ENCODE results near the gene PDZRN3. TPM values are rescaled to one million over a fixed set of nuclear protein-coding genes. Genes with fewer than 3 reads are reported as not detected.

The PDZRN3 gene
- total and polyA plus RNA-seq, 2 of the 13 experiments (the other 11 are each of a cell fraction or from before 2014, with no cell fraction given), result not detected

DNA sequence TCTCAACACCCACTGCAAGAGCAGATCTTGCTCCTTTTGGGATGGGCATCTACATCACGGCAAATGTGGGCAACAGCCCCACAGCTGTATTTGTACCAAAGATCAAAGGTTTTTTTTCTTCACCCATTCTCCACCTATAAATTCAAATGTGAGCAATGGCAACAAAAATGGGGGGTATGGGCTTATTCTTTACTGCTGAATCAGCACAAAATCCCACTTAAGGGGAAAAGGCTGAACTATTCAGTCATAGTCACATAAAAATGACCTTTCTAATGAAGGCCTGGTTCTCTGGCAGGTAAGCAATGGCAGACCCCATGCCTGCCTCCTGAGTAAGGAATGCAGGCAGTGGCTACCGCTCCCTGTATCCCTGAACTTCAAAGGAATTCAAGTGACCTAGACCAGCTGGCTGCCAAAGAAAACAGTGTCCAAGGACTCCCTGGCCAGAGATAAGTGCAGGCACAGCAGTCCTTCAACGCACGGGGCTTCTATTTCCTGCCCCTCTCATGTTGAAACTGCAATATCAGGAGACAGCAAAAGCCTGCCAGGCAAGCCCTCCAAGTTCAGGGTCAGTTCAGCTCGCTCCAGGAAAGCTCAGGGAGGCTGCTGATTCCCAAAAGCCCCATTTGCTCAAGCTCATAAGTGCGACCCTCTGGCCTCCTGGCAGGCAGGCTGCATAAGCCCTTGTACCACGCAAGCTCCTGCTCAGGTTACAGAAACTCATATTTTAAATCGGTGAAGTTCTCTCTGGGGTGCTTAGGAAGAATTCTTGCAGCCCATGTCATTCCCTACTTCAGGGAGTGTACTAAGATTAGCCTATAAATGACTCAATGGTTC lies 134.1 kb downstream of the PDZRN3 start (continued):
- TF ChIP-seq, protein P1, sequence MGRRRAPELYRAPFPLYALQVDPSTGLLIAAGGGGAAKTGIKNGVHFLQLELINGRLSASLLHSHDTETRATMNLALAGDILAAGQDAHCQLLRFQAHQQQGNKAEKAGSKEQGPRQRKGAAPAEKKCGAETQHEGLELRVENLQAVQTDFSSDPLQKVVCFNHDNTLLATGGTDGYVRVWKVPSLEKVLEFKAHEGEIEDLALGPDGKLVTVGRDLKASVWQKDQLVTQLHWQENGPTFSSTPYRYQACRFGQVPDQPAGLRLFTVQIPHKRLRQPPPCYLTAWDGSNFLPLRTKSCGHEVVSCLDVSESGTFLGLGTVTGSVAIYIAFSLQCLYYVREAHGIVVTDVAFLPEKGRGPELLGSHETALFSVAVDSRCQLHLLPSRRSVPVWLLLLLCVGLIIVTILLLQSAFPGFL (CRISPR knock-in tag; IDR thresholded peaks at IDR 0.05), result no peak
- no peak for TF ChIP-seq ZNF549 (CRISPR knock-in tag; IDR thresholded peaks at IDR 0.05)
- TF ChIP-seq NR2F6 (IDR thresholded peaks at IDR 0.05), result 0 out of 2 replicates have a peak, but pooled peaks have one; percentile 15
- TF ChIP-seq NR2F6 (CRISPR knock-in tag; IDR thresholded peaks at IDR 0.05), result no peak
- TF ChIP-seq MIER3 (CRISPR knock-in tag; IDR thresholded peaks at IDR 0.05; ENCODE audit: borderline replicate concordance), result no peak
- no peak for TF ChIP-seq SP2 (CRISPR knock-in tag; IDR thresholded peaks at IDR 0.05)
- no peak for TF ChIP-seq ZNF326 (CRISPR knock-in tag; IDR thresholded peaks at IDR 0.05; ENCODE audit: borderline replicate concordance)
- TF ChIP-seq REL (CRISPR knock-in tag; conservative IDR thresholded peaks at IDR 0.05), result no peak
- no peak for TF ChIP-seq RBM22 (optimal IDR thresholded peaks at IDR 0.05; ENCODE audit: low read length)
- no peak for TF ChIP-seq ZBTB21 (CRISPR knock-in tag; IDR thresholded peaks at IDR 0.05)
- TF ChIP-seq RARG (CRISPR knock-in tag; IDR thresholded peaks at IDR 0.05; ENCODE audit: low read depth), result no peak
- no peak for TF ChIP-seq ZNF737 (CRISPR knock-in tag; IDR thresholded peaks at IDR 0.05; ENCODE audit: borderline replicate concordance)
- TF ChIP-seq, protein P2, sequence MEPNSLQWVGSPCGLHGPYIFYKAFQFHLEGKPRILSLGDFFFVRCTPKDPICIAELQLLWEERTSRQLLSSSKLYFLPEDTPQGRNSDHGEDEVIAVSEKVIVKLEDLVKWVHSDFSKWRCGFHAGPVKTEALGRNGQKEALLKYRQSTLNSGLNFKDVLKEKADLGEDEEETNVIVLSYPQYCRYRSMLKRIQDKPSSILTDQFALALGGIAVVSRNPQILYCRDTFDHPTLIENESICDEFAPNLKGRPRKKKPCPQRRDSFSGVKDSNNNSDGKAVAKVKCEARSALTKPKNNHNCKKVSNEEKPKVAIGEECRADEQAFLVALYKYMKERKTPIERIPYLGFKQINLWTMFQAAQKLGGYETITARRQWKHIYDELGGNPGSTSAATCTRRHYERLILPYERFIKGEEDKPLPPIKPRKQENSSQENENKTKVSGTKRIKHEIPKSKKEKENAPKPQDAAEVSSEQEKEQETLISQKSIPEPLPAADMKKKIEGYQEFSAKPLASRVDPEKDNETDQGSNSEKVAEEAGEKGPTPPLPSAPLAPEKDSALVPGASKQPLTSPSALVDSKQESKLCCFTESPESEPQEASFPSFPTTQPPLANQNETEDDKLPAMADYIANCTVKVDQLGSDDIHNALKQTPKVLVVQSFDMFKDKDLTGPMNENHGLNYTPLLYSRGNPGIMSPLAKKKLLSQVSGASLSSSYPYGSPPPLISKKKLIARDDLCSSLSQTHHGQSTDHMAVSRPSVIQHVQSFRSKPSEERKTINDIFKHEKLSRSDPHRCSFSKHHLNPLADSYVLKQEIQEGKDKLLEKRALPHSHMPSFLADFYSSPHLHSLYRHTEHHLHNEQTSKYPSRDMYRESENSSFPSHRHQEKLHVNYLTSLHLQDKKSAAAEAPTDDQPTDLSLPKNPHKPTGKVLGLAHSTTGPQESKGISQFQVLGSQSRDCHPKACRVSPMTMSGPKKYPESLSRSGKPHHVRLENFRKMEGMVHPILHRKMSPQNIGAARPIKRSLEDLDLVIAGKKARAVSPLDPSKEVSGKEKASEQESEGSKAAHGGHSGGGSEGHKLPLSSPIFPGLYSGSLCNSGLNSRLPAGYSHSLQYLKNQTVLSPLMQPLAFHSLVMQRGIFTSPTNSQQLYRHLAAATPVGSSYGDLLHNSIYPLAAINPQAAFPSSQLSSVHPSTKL (CRISPR knock-in tag; IDR thresholded peaks at IDR 0.05), result peak; percentile 42; the same call in 1 of the 2 replicates
- peak; percentile 98 for TF ChIP-seq MAFF (IDR thresholded peaks at IDR 0.05; ENCODE audit: low read depth, low read length)
- TF ChIP-seq, protein P3, sequence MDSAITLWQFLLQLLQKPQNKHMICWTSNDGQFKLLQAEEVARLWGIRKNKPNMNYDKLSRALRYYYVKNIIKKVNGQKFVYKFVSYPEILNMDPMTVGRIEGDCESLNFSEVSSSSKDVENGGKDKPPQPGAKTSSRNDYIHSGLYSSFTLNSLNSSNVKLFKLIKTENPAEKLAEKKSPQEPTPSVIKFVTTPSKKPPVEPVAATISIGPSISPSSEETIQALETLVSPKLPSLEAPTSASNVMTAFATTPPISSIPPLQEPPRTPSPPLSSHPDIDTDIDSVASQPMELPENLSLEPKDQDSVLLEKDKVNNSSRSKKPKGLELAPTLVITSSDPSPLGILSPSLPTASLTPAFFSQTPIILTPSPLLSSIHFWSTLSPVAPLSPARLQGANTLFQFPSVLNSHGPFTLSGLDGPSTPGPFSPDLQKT (CRISPR knock-in tag; IDR thresholded peaks at IDR 0.05; ENCODE audit: borderline replicate concordance), result no peak
- TF ChIP-seq THAP7 (CRISPR knock-in tag; IDR thresholded peaks at IDR 0.05), result no peak
- TF ChIP-seq, protein P4, sequence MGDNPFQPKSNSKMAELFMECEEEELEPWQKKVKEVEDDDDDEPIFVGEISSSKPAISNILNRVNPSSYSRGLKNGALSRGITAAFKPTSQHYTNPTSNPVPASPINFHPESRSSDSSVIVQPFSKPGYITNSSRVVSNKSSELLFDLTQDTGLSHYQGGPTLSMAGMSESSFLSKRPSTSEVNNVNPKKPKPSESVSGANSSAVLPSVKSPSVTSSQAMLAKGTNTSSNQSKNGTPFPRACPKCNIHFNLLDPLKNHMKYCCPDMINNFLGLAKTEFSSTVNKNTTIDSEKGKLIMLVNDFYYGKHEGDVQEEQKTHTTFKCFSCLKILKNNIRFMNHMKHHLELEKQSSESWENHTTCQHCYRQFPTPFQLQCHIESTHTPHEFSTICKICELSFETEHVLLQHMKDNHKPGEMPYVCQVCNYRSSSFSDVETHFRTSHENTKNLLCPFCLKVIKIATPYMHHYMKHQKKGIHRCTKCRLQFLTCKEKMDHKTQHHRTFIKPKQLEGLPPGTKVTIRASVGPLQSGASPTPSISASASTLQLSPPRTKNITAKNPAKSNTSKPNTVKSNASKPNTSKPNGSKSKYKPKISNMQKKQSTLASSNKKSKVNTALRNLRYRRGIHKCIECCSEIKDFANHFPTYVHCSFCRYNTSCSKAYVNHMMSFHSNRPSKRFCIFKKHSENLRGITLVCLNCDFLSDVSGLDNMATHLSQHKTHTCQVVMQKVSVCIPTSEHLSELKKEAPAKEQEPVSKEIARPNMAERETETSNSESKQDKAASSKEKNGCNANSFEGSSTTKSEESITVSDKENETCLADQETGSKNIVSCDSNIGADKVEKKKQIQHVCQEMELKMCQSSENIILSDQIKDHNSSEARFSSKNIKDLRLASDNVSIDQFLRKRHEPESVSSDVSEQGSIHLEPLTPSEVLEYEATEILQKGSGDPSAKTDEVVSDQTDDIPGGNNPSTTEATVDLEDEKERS (CRISPR knock-in tag; IDR thresholded peaks at IDR 0.05), result no peak
- peak; percentile 99 for TF ChIP-seq ZNF7 (CRISPR knock-in tag; IDR thresholded peaks at IDR 0.05)
- TF ChIP-seq TSC22D2 (CRISPR knock-in tag; IDR thresholded peaks at IDR 0.05; ENCODE audit: borderline replicate concordance), result no peak
- TF ChIP-seq BCL6 (CRISPR knock-in tag; IDR thresholded peaks at IDR 0.05), result no peak

Measured in HepG2 (cell line).